DMS153 treated with DMSO at 0.1 percent for 48 hours (cell line): ENCODE data around the gene FBXO44.

Experiments used
- DNase-seq: peaks from one replicate; lab custom pipeline; 2025; ENCODE audit not compliant: unreplicated experiment; lab: John Stamatoyannopoulos, UW

FBXO44 gene

DNA sequence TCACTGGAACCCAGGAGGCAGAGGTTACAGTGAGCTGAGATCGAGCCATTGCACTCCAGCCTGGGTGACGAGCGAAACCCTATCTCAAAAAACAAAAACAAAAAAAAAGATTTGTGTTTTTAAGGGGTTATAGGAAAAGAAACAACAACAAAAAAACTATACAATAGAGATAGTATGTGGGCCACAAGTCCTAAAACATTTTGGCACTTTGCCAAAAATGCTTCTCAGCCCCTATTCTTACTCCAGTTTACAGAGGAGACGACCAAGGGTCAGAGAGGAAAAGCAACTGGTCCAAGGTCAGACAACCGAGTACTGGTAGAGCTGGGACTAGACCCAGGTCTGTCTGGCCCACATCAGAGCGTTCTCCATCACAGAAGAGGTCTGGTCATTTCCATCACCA is 3.0 kb downstream of the FBXO44 start:
- no peak for DNase-seq

DNA sequence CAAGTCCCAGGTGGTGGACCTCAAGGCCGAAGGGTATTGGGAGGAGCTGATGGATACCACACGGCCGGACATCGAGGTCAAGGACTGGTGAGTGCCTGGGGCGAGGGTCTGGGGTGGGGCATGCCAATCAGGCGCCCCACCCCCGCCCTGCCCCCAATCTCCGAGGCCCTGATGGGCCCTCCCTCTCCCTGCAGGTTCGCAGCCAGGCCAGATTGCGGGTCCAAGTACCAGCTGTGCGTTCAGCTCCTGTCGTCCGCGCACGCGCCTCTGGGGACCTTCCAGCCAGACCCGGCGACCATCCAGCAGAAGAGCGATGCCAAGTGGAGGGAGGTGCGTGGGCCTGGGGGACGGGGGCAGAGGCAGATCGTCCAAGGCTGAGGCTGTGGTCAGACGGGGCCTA is 3.9 kb downstream of the FBXO44 start:
- DNase-seq: no peak

DNA sequence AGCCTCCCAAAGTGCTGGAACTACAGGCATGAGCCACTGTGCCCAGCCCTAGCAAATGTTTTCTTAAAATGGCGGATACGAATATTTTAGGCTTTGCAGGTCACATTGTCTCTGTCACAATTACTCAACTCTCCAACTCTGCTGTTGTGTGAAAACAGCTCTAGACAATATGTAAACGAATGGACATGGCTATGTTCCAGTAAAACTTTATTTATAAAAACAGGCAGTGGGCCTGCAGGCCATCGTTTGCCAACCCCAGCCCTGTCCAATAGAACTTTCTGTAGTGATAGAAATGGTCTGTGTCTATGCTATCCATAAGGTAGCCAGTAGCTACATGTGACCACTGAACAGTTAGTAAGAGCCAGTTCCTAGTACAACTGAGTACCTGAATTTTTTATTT is 5.1 kb downstream of the FBXO44 start:
- no peak for DNase-seq

DNA sequence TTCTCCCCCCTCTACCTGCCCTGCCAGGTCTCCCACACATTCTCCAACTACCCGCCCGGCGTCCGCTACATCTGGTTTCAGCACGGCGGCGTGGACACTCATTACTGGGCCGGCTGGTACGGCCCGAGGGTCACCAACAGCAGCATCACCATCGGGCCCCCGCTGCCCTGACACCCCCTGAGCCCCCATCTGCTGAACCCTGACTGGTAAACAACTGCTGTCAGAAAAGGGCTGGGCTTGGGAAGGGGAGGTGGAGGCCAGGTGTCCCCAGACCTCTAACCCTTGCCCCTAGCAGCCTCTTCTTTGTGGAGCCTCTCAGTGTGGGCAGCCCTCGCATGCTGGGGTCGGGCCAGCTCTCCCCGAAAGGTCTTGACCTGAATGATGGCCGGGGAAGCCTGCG is 6.4 kb downstream of the FBXO44 start:
- no peak for DNase-seq

DNA sequence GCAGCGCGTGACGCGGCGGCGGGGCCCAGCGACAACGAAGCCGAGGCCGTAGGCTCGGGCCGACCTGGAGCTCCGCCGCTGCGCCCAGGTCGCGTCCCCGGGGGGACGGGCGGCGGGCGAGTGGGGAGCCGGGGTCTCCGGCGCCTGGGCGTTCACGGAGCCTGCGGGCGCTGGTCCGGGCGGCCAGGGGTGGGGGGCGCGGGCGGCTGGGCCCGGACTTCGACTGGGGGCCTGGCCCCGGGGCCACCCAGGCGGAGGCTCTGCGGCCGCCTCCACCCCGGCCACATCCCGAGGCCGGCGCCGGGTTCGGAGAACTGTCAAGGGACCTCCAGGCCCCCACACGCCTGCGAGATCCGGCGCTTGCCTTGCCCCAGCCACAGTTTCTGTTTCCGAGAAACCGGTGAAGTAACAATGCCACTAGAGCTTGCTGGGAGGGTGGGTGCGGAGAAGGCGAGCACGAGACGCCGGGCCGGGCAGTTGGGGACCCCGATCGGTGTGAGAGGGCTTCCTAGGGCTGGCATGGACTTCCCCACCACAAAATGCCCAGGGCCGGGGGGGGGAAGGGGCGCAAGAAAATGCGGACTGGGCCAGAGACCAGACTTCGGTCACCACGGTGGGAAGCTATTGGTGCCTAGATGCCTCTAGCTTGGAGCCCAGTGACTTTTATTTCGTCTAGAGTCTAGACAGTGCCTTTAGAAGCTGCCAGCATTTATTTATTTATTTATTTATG is 9.8 kb downstream of the FBXO44 start:
- peak; percentile 30 for DNase-seq

DNA sequence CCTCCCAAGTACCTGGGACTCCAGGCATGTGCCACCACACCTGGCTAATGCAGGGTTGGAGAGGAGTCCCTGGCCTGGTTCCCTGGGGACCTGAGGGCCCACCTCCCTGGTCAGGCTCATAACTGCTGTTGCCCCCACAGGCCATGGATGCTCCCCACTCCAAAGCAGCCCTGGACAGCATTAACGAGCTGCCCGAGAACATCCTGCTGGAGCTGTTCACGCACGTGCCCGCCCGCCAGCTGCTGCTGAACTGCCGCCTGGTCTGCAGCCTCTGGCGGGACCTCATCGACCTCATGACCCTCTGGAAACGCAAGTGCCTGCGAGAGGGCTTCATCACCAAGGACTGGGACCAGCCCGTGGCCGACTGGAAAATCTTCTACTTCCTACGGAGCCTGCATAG is 13.8 kb downstream of the FBXO44 start:
- DNase-seq: no peak

DNA sequence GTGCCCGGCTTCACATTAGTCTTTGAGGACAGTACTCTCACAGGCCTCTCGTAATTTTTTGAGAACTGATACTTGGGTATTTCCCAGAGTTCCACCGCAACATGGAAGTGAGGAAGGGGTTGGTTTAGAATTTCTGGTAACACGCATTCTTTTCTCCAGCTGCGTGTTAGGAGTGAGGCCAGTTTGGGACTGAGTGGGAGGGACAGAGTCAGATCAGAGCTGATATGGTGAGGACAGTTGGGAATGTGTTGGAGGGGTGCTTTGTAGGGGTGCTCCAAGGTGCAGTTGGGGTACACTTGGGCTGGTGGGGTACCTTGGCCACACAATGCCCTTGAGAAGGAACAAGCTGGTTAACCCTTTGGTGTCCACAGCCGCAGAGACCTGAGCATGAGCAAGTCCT is 16.1 kb downstream of the FBXO44 start:
- no peak for DNase-seq

DNA sequence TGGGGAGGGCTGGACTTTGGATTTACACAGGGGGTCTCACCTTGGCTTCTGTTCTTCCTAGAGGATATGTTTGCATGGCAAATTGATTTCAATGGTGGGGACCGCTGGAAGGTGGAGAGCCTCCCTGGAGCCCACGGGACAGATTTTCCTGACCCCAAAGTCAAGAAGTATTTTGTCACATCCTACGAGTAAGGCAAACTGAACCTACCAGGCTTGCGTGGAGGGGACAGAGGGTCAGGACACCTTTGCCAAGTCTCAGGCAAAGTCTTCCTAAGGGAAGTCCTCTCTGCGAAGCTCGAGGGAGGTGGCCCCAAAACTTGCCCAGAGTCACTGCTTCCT is 16.5 kb downstream of the FBXO44 start:
- no peak for DNase-seq

DNA sequence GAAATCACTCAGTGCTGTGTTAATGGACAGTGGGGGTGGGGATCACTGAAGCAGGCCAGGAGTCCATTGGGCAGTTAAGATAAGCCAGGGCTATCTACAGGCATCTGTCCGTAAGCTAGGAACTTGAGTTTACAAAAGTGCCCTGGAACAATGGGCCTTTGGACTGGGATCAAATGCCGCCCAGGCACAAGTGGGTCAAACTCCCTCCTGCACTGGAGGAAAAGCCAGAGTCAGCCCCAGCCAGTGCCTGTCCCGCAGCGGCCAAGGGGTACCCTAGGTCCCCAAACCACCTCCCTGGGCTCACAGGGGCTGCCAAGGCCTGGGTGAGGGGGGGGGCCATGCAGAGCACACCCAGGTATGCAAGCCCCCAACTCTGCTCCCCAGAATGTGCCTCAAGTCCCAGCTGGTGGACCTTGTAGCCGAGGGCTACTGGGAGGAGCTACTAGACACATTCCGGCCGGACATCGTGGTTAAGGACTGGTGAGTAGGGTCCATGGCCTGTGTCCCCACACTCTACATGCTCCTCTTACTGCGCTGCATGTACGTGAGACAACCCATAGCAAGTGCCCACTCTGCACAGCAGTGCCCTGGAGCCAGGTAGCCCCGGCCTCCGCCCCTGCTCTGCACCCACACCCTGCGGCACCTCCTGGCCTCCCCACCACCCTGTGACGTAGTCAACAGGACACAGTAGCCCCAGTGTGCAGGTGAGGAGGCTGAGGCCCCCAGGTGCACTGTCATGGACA is 17.0 kb downstream of the FBXO44 start:
- no peak for DNase-seq

DNA sequence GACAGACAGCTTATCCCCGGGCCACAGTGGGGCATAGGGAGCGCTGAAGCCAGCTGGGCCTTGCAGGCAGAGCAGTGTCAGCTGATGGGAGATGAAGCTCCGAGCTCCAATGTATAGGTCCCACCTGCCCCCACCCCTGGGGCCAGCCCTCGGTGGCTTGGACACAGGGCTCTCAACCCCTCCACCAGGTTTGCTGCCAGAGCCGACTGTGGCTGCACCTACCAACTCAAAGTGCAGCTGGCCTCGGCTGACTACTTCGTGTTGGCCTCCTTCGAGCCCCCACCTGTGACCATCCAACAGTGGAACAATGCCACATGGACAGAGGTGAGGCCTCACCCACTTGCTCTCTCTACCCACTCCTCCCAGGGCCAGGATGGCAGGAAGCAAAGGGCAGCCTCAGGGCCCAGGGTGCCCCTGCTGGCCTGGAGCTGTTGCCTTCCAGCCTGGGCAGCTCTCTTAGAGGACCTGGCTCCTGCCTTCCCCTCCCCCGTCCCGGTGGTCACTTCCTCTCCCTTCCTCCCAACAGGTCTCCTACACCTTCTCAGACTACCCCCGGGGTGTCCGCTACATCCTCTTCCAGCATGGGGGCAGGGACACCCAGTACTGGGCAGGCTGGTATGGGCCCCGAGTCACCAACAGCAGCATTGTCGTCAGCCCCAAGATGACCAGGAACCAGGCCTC is 18.6 kb downstream of the FBXO44 start:
- DNase-seq: no peak

DNA sequence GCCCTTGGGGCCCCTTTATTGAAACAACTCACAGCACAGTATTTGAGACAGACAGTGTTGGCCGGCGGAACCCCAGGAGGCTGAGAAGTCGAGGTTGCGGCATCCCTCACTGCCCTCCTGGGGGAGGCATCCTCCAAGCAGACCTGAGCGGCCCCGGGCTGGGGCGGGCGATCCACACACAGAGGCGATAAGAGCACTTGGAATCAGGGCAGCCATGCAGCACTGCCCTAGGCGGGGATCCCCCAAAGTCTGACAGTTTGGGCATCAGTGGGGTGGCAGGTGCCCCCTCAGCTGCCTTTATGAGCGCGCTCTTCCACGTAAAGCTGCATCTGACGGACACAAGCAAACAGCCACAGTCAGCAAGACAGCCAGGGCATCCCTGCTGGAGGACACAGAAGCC is 19.8 kb downstream of the FBXO44 start:
- no peak for DNase-seq

DNA sequence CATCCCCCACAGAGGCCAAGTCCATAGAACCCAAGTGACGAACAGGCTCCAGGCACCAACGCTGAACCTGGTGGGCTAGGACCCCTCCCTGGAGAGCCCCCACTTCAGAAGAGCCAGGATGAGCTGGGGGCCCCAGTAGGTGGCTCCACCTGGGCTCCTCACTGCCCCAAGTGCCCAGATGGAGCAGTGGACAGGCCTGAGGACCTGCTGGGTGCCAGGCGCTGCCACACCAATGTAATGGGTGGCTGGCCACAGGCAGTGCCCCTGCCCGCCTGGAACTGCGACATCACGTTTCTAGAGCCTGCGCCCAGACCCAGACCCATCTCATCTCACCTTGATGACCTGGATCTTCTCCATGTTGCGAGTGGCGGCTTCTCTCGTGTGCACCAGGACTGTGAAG is 20.6 kb downstream of the FBXO44 start:
- no peak for DNase-seq

DNA sequence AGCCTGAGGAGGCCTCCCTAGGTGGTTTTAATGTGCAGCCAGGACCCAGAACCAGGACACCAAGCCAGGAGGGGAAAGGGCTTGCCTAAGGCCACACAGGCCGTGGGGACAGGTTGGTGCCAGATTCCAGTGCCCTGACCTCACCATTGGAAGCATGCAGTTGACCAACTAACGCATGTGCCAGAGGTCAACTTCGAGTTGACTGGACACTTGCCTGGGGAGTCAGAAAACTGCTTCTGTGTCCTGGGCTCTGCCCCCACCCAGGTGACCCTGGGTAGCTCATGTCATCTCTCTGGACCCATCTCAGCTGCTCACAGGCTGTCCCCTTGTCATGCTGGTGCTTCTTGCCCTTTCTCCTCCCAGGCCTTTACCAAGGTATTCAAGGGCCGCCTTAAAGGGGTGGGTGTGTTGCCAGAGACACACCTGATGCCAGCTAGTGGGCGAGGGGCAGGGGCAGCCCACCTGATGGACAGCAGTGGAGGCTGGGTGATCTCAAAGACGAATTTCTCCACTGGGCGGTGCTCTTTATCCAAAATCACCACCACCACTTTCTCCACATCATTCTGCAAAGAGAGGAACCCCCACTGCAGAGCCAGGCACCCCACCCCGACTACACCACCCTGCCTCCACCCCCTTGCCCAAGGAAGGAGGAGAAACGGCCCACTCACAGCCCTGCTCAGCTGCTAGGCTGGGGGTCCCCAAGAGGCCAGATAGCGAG is 21.9 kb downstream of the FBXO44 start:
- no peak for DNase-seq

DNA sequence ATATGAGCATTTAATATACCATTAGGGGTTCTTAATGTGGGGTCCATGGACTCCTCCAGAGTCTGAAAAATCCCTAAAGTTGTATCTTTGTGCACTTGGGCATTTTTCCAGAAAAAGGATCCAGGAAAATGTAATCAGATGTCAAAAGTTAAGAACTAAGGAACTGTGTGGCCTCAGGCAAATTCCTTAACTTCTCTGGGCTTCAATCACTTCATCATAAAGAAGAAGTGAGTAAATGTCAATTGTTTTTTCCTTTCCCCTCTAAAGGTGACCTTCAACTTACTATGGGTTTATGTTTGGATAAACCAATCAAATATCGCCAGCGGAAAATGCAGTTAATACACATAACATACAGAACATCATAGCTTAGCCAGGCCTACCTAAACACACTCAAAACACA is 23.8 kb downstream of the FBXO44 start:
- no peak for DNase-seq

DNA sequence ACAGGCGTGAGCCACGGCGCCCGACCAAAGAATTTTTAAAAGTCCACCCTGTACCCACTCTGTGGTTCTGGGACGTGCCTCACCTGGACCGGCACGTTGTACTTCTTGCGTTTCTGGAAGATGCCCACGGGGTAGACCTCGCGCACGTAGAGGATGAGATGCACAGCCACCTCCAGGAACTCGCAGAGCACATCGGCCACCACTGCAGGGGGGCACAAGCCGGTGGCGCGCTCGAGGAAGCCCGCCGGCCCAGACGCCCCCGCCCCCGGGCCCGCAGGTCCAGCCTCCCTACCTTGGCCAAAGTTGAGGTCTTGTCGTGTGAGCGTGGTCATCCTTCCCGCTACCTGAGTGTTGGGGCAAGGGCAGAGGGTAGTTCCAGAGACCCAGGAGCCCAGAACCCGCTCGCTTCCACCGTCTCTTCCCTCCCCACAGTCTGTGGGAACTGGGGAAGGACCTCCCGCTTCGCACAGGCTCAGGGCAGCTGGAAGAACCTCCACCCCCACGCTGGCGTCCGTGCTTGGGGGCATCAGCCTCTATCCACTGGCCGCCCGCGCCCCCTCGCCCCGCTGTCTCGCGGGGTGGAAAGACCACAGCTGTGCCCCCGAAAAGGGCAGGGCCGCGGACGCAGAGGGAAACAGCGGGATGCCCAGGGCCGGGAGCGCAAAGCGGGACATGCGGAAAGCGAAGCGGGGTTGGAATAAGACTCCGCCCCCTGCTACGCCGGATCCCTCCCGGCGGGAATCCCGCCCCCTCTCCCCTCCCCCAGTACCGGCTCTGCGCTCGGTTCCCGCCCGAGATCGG is 25.8 kb downstream of the FBXO44 start:
- DNase-seq: no peak

DNA sequence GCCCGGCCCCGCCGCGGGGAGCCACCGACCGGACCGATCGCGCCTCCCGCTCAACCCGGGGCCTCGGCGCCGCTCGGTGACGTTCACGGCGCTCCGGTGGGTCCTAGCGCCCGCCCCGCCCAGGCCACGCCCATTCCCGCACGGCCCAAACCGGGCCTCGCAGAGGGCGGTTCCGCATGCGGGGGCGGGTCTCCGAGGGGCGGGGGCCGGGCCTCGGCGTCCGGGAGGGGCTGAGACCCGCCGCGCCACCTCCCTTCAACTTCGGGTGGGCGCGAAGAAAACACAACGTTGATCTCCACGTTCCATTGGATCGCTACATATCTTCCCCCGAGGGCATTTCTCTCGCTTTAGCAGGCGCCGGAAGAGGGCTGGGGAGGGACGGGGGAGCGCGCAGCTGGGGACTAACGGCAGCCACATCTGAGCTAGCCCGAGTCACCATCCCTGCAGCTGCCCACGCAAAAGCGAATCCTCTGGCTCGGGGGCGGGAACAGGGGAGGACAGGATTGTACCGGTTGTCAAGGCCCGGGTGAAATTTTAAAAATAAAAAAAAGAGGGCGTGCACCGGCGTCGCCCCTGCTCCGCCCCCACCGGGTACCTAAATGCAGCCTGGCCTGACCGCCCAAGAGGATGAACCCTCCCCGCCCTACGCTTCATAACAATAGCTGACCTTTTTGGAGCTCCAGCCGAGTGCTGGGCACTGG is 26.5 kb downstream of the FBXO44 start, which contains the start of gene MAD2L2:
TSS of gene MAD2L2 (minus strand) at position 78 of the 701 bp plus-strand sequence. CDS start 547 bp downstream, outside the sequence.
- peak; percentile 84 for DNase-seq

DNA sequence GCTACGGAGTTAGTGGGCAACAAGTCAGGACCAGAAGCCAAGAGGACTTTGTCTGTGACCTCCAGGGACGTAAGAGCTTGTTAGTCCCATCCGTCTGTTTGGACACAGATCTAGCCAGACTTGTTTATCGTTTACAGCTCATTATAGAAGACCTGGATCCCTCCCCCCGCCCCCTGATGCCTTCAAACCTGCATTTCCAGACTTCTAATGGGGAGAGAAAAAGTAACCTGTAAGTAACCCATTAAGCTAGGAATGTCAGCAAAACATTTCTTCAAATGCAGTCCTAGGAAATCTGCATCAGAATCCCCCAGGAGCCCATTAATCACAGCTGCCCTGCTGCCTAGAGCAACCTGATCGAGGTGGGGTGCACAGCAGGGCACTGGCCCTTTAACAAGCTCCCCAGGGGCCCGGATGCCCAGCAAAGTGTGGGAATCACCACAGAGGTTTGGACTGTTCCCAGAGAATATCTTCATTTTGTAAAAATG is 27.7 kb downstream of the FBXO44 start:
- no peak for DNase-seq

DNA sequence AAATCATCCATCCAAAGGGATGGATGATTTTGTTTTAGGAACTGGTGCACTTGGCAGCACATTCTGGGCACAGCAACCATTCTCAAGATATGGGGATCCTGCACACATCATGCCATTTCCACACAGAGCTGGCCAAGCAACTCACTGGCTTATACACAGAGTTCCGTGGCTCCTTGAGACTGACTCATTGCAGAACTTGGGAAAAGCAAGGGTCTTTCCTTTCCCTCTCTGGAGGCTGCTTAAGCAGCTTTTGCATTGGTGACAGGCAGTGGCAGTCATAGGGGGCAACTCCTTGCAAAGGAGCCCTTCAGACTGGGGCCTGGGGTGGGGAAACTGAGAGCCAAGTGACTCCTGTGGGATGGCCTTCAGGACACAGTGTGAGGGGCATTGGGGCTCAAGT is 28.1 kb downstream of the FBXO44 start:
- DNase-seq: no peak

DNA sequence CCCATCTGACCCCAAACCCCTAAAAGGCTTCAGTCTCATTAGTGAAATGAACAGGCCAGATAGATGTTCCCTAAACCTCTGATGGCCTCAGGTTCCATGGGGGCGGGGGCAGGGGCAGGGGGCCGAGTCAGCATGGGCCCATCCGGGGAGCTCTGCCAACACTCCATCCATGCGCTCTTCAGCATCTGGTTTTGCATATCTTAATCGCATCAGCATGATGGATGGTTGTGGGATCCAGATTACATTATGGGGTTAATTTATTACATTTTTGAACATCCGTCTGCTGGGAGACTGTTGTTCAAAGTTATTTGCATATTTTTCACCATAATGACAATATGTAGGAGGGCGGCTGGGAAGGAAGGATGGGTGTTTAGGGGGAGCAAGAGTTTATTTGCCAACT is 29.4 kb downstream of the FBXO44 start:
- no peak for DNase-seq

DNA sequence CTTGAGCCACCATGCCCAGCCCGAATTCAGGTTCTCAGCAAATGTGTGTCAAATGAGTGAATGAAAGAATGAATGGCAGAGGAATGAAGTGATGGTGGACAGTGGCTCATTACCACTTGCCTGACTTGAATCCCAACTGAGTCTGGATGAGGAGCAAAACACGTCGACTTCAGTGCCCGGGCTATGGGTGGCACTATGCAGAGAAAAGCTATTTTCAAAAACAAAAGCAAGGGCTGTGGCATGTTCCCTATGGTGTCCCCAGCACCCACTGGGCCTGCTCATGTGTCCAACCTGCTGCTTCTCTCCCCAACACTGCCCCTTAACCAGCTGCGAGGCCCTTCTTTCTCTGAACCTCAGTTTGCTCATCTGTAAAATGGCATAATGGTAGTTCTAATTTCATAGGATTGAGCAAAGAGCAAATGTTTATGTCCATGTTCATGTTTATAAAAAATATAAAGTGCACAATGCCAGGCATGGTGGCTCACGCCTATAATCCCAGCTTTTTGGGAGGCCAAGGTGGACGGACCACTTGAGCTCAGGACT is 30.6 kb downstream of the FBXO44 start:
- no peak for DNase-seq
